OCI-LY3 (cell line): ENCODE measurements around the gene CSAG1.
"Not testable (repeated sequence)": the region's sequence is repeated elsewhere in the genome, so short reads cannot be mapped to it uniquely, and the experiment has no call there.

Source experiments
- EZH2phosphoT487 ChIP-seq: fragments of 200-600 bp; shearing (Covaris generic); IDR thresholded peaks from 2 replicates; pipeline ENCODE4 v1.6.1; 2018; ENCODE audit warnings: antibody characterized with exemption, mixed run types, low read depth
- TF ChIP-seq, protein P1 (sequence below): fragments of 200-600, 300-600 bp; sonication (generic); IDR thresholded peaks from 2 replicates; pipeline ENCODE4 v1.5.1; 2014; ENCODE audit warnings: antibody characterized with exemption, low read length, low read depth

DNA sequence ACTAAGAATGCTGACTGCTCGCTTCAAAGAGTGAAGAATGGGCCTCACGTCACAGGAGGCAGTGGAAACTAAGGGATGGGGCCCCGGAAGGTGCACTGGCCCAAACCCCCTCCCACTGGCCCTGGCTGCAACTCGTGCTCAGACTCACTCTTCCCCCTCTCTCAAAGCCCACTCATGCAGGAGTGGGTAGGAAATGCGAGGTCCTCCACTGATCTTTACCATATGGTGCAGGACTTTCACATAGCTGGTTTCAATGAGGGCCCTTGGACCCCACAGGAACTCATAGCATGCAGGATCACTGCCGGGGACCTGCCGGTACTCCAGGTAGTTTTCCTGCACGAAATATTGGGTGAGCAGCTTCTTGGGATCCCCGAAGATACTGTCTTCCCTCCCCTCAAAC is 33.0 kb upstream of the CSAG1 start:
- TF ChIP-seq, protein P1, sequence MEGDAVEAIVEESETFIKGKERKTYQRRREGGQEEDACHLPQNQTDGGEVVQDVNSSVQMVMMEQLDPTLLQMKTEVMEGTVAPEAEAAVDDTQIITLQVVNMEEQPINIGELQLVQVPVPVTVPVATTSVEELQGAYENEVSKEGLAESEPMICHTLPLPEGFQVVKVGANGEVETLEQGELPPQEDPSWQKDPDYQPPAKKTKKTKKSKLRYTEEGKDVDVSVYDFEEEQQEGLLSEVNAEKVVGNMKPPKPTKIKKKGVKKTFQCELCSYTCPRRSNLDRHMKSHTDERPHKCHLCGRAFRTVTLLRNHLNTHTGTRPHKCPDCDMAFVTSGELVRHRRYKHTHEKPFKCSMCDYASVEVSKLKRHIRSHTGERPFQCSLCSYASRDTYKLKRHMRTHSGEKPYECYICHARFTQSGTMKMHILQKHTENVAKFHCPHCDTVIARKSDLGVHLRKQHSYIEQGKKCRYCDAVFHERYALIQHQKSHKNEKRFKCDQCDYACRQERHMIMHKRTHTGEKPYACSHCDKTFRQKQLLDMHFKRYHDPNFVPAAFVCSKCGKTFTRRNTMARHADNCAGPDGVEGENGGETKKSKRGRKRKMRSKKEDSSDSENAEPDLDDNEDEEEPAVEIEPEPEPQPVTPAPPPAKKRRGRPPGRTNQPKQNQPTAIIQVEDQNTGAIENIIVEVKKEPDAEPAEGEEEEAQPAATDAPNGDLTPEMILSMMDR = not testable (repeated sequence)
- TF ChIP-seq EZH2phosphoT487 = not testable (repeated sequence)
